ENCODE data around the gene SPATA21. TPM values are rescaled to one million over a fixed set of nuclear protein-coding genes. Genes with fewer than 3 reads are reported as not detected.
A peak's percentile ranks its signal among the peaks of the same experiment; 100 is the strongest.

SPATA21 gene
- total RNA-seq, 4 donors from 2014 or later: not detected

DNA sequence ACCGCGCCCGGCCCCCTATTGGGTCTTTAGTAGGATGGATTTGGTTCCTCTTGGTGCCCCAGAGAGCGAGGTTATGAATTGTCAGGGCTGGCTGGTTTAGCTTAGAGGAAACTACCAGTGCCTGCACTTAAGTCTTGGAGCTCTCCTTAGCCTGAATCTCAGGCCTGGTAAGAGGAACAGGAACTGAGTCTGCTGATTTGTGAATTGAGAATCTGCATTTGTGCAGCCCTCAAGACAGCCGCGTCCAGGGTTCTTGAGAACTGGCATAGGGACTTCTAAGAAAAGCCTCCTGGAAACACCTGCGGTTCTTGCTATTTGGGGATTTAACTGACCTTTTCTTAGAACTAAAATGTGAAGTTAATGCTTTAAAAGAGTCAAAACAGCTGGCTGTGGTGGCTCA is 5.0 kb upstream of the SPATA21 start:
- intact Hi-C loops (cut with DNase I): loop anchor here (10.0 kb wide), 1 partner anchor 53 kb away; no protein-coding TSS in a partner anchor
- 52 to 85% methylated on average over 3 to 7 of the region's 7 CpGs for WGBS, 2 donors

DNA sequence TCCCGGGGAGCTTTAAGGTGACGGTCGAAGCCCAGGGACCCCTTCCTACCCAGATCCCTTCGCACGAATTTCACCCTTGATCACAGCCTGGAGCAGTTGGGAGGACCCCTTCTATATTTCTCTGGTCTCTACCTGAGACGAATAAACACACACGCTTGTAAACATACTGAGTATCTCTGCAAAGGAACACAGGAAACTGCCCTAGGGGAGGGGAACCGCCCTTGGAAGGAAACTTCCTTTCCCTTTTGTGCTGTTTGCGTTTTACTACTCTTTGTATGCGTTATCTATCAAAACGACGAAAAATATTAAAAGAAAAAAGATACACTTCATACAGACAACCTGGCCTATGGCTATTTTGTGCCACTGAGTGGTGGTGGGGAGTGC is 4.0 kb upstream of the SPATA21 start:
- TF ChIP-seq, protein P1, sequence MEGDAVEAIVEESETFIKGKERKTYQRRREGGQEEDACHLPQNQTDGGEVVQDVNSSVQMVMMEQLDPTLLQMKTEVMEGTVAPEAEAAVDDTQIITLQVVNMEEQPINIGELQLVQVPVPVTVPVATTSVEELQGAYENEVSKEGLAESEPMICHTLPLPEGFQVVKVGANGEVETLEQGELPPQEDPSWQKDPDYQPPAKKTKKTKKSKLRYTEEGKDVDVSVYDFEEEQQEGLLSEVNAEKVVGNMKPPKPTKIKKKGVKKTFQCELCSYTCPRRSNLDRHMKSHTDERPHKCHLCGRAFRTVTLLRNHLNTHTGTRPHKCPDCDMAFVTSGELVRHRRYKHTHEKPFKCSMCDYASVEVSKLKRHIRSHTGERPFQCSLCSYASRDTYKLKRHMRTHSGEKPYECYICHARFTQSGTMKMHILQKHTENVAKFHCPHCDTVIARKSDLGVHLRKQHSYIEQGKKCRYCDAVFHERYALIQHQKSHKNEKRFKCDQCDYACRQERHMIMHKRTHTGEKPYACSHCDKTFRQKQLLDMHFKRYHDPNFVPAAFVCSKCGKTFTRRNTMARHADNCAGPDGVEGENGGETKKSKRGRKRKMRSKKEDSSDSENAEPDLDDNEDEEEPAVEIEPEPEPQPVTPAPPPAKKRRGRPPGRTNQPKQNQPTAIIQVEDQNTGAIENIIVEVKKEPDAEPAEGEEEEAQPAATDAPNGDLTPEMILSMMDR (IDR thresholded peaks at IDR 0.05): no peak
- no peak for TF ChIP-seq POLR2A (IDR thresholded peaks at IDR 0.05)
- Histone ChIP-seq H3K9me3 (no peaks in the 10 kb centered on the region), H3K27me3 (no peaks in the 10 kb centered on the region), H3K4me1 (peaks cover 11 to 44% (median 30%) of the 10 kb centered on the region in 3 donors), H3K27ac (peak overlapping the region; percentile 85 to 96 (median 91)), H3K4me3 (peak overlapping the region; percentile 92 to 98 (median 95)), H3K36me3 (peaks cover 9 to 43% (median 21%) of the 10 kb centered on the region in 3 donors)
- intact Hi-C loops (cut with DNase I): loop anchor here (10.0 kb wide), 1 partner anchor 54 kb away; no protein-coding TSS in a partner anchor
- WGBS, 2 donors: 0% methylated on average over 10 to 12 of the region's 12 CpGs
- no peak for DNase-seq

More for the DNA sequence above, 5.0 kb upstream of the SPATA21 start:
- Histone ChIP-seq H3K27ac (peak overlapping the region in 1 of 4 donors; percentile 14), H3K4me1 (peaks cover 11 to 44% (median 30%) of the 10 kb centered on the region in 3 donors), H3K4me3 (peak overlapping the region in 1 of 4 donors; percentile 92), H3K9me3 (no peaks in the 10 kb centered on the region), H3K36me3 (peaks cover 9 to 53% (median 22%) of the 10 kb centered on the region in 3 donors), H3K27me3 (no peaks in the 10 kb centered on the region)
- no peak for TF ChIP-seq POLR2A (IDR thresholded peaks at IDR 0.05)
- TF ChIP-seq, protein P1 (IDR thresholded peaks at IDR 0.05): no peak
- no peak for DNase-seq

DNA sequence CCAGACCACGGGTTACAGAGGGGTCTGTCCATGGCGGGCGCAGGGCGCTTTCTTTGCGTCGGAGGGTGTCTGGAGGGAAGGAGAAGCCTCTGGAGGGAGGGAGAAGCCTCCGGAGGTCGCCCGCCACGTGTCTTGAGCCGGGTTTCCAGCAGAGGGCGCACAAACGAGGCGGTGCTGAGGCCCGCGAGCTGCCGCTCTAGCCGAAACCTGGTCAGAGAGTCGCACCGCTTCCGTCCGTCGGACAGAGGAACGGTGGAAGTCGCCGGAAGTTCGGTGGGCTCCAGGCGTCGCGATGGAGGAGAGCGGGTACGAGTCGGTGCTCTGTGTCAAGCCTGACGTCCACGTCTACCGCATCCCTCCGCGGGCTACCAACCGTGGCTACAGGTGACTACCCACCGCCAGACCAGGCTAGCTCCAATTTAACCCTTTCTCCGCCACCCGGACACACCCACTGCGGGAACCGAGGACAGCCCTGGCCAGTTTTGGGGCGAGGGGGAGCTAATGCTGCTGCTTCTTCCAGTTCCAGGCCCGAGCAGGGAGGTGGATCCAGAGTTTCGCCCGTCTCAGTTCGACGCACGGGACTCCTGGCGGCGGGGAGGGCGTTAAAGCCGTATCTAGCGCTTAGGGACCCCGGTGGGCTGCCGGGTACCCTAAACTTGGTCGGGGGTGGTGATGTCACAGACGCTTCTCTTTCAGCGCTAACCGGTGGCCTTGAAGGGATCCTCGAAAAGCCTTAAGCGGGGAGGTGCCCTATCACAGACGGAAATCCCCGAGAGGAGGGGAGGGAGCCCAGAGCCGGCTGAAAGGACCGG is 3.5 kb upstream of the SPATA21 start, which contains the start of gene NECAP2:
Gene NECAP2, plus strand, starts transcription at position 255 of the 812 bp plus-strand sequence. Its CDS starts 38 bp downstream, at position 293.
- peak within 1 kb of the TSS; percentile 92 to 98 (median 95) for H3K4me3 ChIP-seq
- peak; percentile 18 for DNase-seq
- no peaks in the 10 kb centered on the region for H3K9me3 ChIP-seq
- H3K36me3 ChIP-seq: peaks cover 8 to 37% (median 16%) of the 10 kb centered on the region in 3 donors
- H3K4me1 ChIP-seq: peaks cover 11 to 44% (median 30%) of the 10 kb centered on the region in 3 donors
- H3K27me3 ChIP-seq: no peaks in the 10 kb centered on the region
- WGBS, 2 donors: 0% methylated on average over 4 to 10 of the region's 68 CpGs
- peak in 2 of 4 donors; percentile 14 to 55 for TF ChIP-seq POLR2A (IDR thresholded peaks at IDR 0.05)
- TF ChIP-seq, protein P1 (IDR thresholded peaks at IDR 0.05): peak; percentile 76 to 93 (median 89)
- peak within 1 kb of the TSS; percentile 85 to 96 (median 91) for H3K27ac ChIP-seq
- intact Hi-C loops (cut with DNase I): loop anchor here (10.0 kb wide), 1 partner anchor 54 kb away; no protein-coding TSS in a partner anchor

DNA sequence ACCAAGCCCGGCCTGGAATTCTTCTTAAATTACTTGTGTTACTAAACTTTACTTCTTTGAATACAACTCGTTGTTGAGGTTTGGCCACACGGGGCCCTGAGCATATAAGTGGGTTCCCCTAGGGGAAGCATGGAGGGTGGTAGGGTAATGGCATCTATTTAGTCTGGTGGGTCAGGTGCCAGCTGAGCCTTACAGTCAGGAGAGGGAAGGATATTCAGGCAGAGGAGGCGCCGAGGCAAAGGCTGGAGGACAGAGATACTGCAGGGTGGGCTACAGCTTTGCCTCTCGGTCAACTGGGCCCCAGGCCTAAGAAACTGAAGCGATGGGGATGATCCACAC is 2.9 kb upstream of the SPATA21 start:
- H3K4me1 ChIP-seq: peaks cover 11 to 44% (median 30%) of the 10 kb centered on the region in 3 donors
- TF ChIP-seq, protein P1 (IDR thresholded peaks at IDR 0.05): no peak
- TF ChIP-seq POLR2A (IDR thresholded peaks at IDR 0.05): no peak
- 36 to 48% methylated on average over 2 to 4 of the region's 7 CpGs for WGBS, 2 donors
- peaks cover 2 to 32% (median 11%) of the 10 kb centered on the region in 3 donors for H3K36me3 ChIP-seq
- no peaks in the 10 kb centered on the region for H3K9me3 ChIP-seq
- peak overlapping the region; percentile 85 to 96 (median 91) for H3K27ac ChIP-seq
- peak overlapping the region; percentile 92 to 98 (median 95) for H3K4me3 ChIP-seq
- intact Hi-C loops (cut with DNase I): loop anchor here (10.0 kb wide), 1 partner anchor 55 kb away; no protein-coding TSS in a partner anchor
- no peaks in the 10 kb centered on the region for H3K27me3 ChIP-seq
- no peak for DNase-seq

DNA sequence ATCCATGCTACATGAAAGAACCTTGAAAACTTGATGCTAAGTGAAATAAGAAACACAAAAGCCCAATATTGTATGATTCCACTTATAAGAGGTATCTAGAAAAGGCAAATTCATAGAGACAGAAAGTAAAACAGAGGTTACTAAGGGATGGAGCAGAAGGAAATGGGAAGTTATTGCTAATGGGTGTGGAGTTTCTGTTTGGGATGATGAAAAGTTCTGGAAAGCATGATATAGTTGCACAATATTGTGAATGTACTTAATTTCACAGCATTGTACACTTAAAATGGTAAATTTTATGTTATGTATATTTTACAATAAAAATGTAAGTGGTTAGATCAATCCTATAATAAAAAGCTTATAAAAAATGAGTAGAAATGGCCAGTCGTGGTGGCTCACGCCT is 1.7 kb upstream of the SPATA21 start:
- 83 to 91% methylated on average over 2 of the region's 2 CpGs for WGBS, 2 donors
- H3K9me3 ChIP-seq: no peaks in the 10 kb centered on the region
- H3K4me3 ChIP-seq: no peak overlapping the region
- peak overlapping the region in 1 of 4 donors; percentile 3 for H3K27ac ChIP-seq
- peaks cover 11 to 37% (median 29%) of the 10 kb centered on the region in 3 donors for H3K4me1 ChIP-seq
- TF ChIP-seq, protein P1 (IDR thresholded peaks at IDR 0.05): no peak
- TF ChIP-seq POLR2A (IDR thresholded peaks at IDR 0.05): no peak
- no peak for DNase-seq
- no peaks in the 10 kb centered on the region for H3K27me3 ChIP-seq
- intact Hi-C loops (cut with DNase I): no loop called here
- peaks cover 0 to 20% (median 5%) of the 10 kb centered on the region in 3 donors for H3K36me3 ChIP-seq

Measured in esophagus squamous epithelium (tissue), 5 donors.